HL-60 (cell line): ENCODE data around the gene UFM1.

Experiments
- DNase-seq, 2 experiments: peaks; one replicate each; pipeline ENCODE4 v3.0.0-alpha.2; 2010 to 2020; ENCODE audit warnings: low read depth in 1 of 2, low spot score in 1 of 2
- H3K27ac ChIP-seq: fragments of 250-450 bp; sonication (Bioruptor Pico); replicated peaks from 2 replicates; pipeline ENCODE4 v1.5.1; 2020; ENCODE audit warnings: mild to moderate bottlenecking, moderate library complexity
- H3K27me3 ChIP-seq: fragments of 250-450 bp; sonication (Bioruptor Pico); 2 replicates; pipeline ENCODE4 v1.5.1; 2021; ENCODE audit warnings: mild to moderate bottlenecking, moderate library complexity; ENCODE audit not compliant: insufficient read depth, poor library complexity, severe bottlenecking
- H3K4me3 ChIP-seq: replicated peaks from 2 replicates; pipeline ENCODE4 v1.5.1; 2011; ENCODE audit warnings: mild to moderate bottlenecking, control low read depth, low read length; ENCODE audit not compliant: insufficient read depth
- CTCF ChIP-seq: IDR thresholded peaks from one replicate; pipeline ENCODE4 v1.5.1; 2011; ENCODE audit warnings: low read length, control low read depth, inconsistent platforms; ENCODE audit not compliant: insufficient read depth
- GABPA ChIP-seq: IDR thresholded peaks from 2 replicates; pipeline ENCODE4 v1.6.1; 2012; ENCODE audit warnings: low read depth
- POLR2AphosphoS5 ChIP-seq: IDR thresholded peaks from 2 replicates; pipeline ENCODE4 v1.6.1; 2012; ENCODE audit warnings: low read depth
- REST ChIP-seq: IDR thresholded peaks from 2 replicates; pipeline ENCODE4 v1.6.1; 2012; ENCODE audit warnings: low read depth; ENCODE audit not compliant: insufficient replicate concordance
- SPI1 ChIP-seq: IDR thresholded peaks from 2 replicates; pipeline ENCODE4 v1.6.1; 2012; ENCODE audit warnings: low read depth, mild to moderate bottlenecking, borderline replicate concordance

UFM1 gene

DNA sequence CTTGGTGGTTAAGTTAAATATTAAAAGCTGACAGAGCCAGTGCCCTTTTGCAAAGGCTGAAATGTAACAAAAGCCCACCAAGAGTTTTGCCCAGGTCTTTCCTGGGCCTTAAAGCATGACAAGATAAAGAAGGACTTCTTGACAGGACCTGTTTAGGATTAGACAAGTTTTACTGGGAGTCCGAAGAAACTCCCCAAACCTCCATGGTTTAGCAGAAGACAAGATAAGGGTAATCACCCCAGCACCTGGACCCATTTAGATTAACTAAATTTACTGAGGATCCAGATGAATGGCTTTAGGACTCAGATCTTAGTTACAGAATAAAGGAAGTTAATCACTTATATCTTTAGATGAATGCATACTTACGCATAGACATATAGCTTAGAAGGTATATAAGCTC, 14.8 kb upstream of the UFM1 start:
- H3K27ac ChIP-seq: no peak overlapping the region
- no peak overlapping the region for H3K4me3 ChIP-seq
- TF ChIP-seq CTCF (no peak), REST (no peak), POLR2AphosphoS5 (no peak), GABPA (no peak), SPI1 (no peak)
- no peaks in the 10 kb centered on the region for H3K27me3 ChIP-seq
- no peak for DNase-seq

DNA sequence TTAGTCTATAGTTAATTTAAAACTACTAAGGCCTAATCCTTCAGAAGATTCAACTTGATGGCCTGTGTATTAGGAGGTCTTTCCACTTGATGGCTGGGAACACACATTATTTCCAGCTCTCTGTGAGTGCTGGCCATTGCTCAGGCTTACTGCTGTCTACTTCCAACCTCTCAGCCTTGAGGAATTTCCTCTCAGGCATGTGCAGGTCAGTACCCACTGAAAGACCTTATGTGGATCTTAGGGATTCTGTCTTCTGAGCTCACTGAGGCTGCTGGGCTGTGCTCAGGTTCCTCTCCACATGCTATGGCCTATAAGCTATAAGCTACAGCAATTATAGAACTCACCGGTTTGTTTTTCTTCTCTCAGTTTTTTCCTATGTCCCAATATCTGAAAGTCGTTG, 11.6 kb upstream of the UFM1 start:
- TF ChIP-seq GABPA: no peak
- no peak for TF ChIP-seq POLR2AphosphoS5
- TF ChIP-seq SPI1: no peak
- no peak for TF ChIP-seq REST
- no peak for TF ChIP-seq CTCF
- no peaks in the 10 kb centered on the region for H3K27me3 ChIP-seq
- no peak overlapping the region for H3K27ac ChIP-seq
- DNase-seq: no peak
- H3K4me3 ChIP-seq: no peak overlapping the region

GRCh38 chr13:38340624-38341023, 9.0 kb upstream of the UFM1 start:
- Histone ChIP-seq H3K4me3 (no peak overlapping the region), H3K27me3 (no peaks in the 10 kb centered on the region), H3K27ac (no peak overlapping the region)
- no peak for DNase-seq
- TF ChIP-seq GABPA (no peak), CTCF (no peak), POLR2AphosphoS5 (no peak), SPI1 (no peak), REST (no peak)
